Inflammatory macrophage treated with lipopolysaccharide for 4 hours (primary cell): ENCODE results near the gene LCMT1.
A peak's percentile ranks its signal among the peaks of the same experiment; 100 is the strongest.
"Not testable (repeated sequence)": the region's sequence is repeated elsewhere in the genome, so short reads cannot be mapped to it uniquely, and the experiment has no call there.

Experiments used
- DNase-seq: peaks from one replicate; pipeline ENCODE4 v3.0.0-alpha.2; 2020

The LCMT1 gene

GRCh38 chr16:25097276-25097975, 14.1 kb upstream of the LCMT1 start:
- DNase-seq: no peak

- DNase-seq: no peak
These were observed 11.0 kb upstream of the LCMT1 start for GRCh38 chr16:25100511-25100910.

GRCh38 chr16:25106567-25107465, 4.7 kb upstream of the LCMT1 start:
- peak; percentile 88 for DNase-seq

GRCh38 chr16:25107466-25107792, 4.1 kb upstream of the LCMT1 start:
- DNase-seq: no peak

- no peak for DNase-seq
These were observed 3.5 kb upstream of the LCMT1 start for GRCh38 chr16:25108054-25108453.

GRCh38 chr16:25109643-25110042, 1.9 kb upstream of the LCMT1 start:
- peak; percentile 91 for DNase-seq

GRCh38 chr16:25110387-25110947, 1.1 kb upstream of the LCMT1 start:
- DNase-seq: peak; percentile 40

GRCh38 chr16:25114121-25114520, 2.6 kb downstream of the LCMT1 start:
- DNase-seq: no peak

GRCh38 chr16:25118851-25119578, 7.5 kb downstream of the LCMT1 start:
- DNase-seq: no peak

GRCh38 chr16:25121824-25122600, 10.5 kb downstream of the LCMT1 start:
- DNase-seq: no peak

- no peak for DNase-seq
These were observed 13.0 kb downstream of the LCMT1 start for GRCh38 chr16:25124503-25124902.

GRCh38 chr16:25126086-25126666, 14.6 kb downstream of the LCMT1 start:
- DNase-seq: not testable (repeated sequence)

GRCh38 chr16:25126820-25127232, 15.3 kb downstream of the LCMT1 start:
- DNase-seq: peak; percentile 63

- DNase-seq: not testable (repeated sequence)
These were observed 21.2 kb downstream of the LCMT1 start for GRCh38 chr16:25132751-25133150.

GRCh38 chr16:25134166-25134700, 22.7 kb downstream of the LCMT1 start:
- DNase-seq: peak; percentile 78

GRCh38 chr16:25135254-25135878, 23.8 kb downstream of the LCMT1 start:
- DNase-seq: no peak

GRCh38 chr16:25138130-25138529, 26.6 kb downstream of the LCMT1 start:
- no peak for DNase-seq

- DNase-seq: no peak
These were observed 28.9 kb downstream of the LCMT1 start for GRCh38 chr16:25140459-25140858.

- no peak for DNase-seq
These were observed 30.1 kb downstream of the LCMT1 start for GRCh38 chr16:25141648-25142047.

- DNase-seq: no peak
These were observed 32.4 kb downstream of the LCMT1 start for GRCh38 chr16:25143928-25144327.

GRCh38 chr16:25148568-25149215, 37.1 kb downstream of the LCMT1 start:
- DNase-seq: no peak
